ENCODE results near the gene SLC15A1.

GRCh38 chr13:98755116-98755515 is 2.6 kb upstream of the SLC15A1 start:
- TF ChIP-seq KDM1A (IDR thresholded peaks at IDR 0.05; ENCODE audit: low read depth), result no peak
- TF ChIP-seq, protein P1, sequence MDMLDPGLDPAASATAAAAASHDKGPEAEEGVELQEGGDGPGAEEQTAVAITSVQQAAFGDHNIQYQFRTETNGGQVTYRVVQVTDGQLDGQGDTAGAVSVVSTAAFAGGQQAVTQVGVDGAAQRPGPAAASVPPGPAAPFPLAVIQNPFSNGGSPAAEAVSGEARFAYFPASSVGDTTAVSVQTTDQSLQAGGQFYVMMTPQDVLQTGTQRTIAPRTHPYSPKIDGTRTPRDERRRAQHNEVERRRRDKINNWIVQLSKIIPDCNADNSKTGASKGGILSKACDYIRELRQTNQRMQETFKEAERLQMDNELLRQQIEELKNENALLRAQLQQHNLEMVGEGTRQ (IDR thresholded peaks at IDR 0.05), result no peak
- no peak for TF ChIP-seq NFE2L2 (conservative IDR thresholded peaks at IDR 0.05; ENCODE audit: low read length)
- TF ChIP-seq ESRRA (IDR thresholded peaks at IDR 0.05; ENCODE audit: borderline replicate concordance, low read length), result no peak
- TF ChIP-seq TP53 (CRISPR knock-in tag; IDR thresholded peaks at IDR 0.05), result no peak
- TF ChIP-seq, protein P2, sequence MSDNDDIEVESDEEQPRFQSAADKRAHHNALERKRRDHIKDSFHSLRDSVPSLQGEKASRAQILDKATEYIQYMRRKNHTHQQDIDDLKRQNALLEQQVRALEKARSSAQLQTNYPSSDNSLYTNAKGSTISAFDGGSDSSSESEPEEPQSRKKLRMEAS (IDR thresholded peaks at IDR 0.05), result no peak
- TF ChIP-seq CHD2 (IDR thresholded peaks at IDR 0.05; ENCODE audit: low read length, partially characterized antibody), result no peak
- no peak for TF ChIP-seq POLR2A (IDR thresholded peaks at IDR 0.05; ENCODE audit: low read length)
- no peak for TF ChIP-seq JUN (IDR thresholded peaks at IDR 0.05)
- TF ChIP-seq, protein P3, sequence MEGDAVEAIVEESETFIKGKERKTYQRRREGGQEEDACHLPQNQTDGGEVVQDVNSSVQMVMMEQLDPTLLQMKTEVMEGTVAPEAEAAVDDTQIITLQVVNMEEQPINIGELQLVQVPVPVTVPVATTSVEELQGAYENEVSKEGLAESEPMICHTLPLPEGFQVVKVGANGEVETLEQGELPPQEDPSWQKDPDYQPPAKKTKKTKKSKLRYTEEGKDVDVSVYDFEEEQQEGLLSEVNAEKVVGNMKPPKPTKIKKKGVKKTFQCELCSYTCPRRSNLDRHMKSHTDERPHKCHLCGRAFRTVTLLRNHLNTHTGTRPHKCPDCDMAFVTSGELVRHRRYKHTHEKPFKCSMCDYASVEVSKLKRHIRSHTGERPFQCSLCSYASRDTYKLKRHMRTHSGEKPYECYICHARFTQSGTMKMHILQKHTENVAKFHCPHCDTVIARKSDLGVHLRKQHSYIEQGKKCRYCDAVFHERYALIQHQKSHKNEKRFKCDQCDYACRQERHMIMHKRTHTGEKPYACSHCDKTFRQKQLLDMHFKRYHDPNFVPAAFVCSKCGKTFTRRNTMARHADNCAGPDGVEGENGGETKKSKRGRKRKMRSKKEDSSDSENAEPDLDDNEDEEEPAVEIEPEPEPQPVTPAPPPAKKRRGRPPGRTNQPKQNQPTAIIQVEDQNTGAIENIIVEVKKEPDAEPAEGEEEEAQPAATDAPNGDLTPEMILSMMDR (IDR thresholded peaks at IDR 0.05), result no peak
- no peak for TF ChIP-seq BHLHE40 (IDR thresholded peaks at IDR 0.05; ENCODE audit: low read depth, low read length)
- no peak for TF ChIP-seq MAZ (IDR thresholded peaks at IDR 0.05; ENCODE audit: borderline replicate concordance, low read depth, low read length)

Measured in A549 (cell line).